HepG2 (cell line): ENCODE results near the gene NRBF2. TPM values are rescaled to one million over a fixed set of nuclear protein-coding genes. Genes with fewer than 3 reads are reported as not detected.

Experiments
- AHDC1 ChIP-seq: sonication (generic); formaldehyde crosslinking; IDR thresholded peaks from 2 replicates; pipeline ENCODE4 v1.5.1; 2020; ENCODE audit warnings: mild to moderate bottlenecking, missing genetic modification reagents, borderline replicate concordance
- ARNT2 ChIP-seq: sonication (generic); formaldehyde crosslinking; IDR thresholded peaks from 2 replicates; pipeline ENCODE4 v1.8.0; 2022; ENCODE audit warnings: mild to moderate bottlenecking, low read depth, missing genetic modification reagents, moderate library complexity
- ELF1 ChIP-seq: sonication (generic); formaldehyde crosslinking; IDR thresholded peaks from 2 replicates; pipeline ENCODE4 v1.4.0; 2020; ENCODE audit warnings: missing genetic modification reagents
- SOX13 ChIP-seq, 3 experiments: fragments of 450-650 bp in 1 of 3; sonication (generic) in 1 of 3; formaldehyde crosslinking in 1 of 3; IDR thresholded peaks in 2 of 3; conservative IDR thresholded peaks in 1 of 3; 2 replicates each; pipeline versions ENCODE4 v1.5.0 to v1.6.1; 2016 to 2020; ENCODE audit warnings: antibody characterized with exemption in 1 of 3, mild to moderate bottlenecking in 1 of 3, missing compliant biosample characterization in 1 of 3, missing genetic modification reagents in 1 of 3, moderate library complexity in 1 of 3
- SSRP1 ChIP-seq: IDR thresholded peaks from 2 replicates; pipeline ENCODE4 v1.6.1; 2016; ENCODE audit warnings: control low read depth
- ZBTB33 ChIP-seq: sonication (generic); formaldehyde crosslinking; IDR thresholded peaks from 2 replicates; pipeline ENCODE4 v1.4.0; 2020; ENCODE audit warnings: missing genetic modification reagents
- ZBTB4 ChIP-seq: sonication (generic); formaldehyde crosslinking; IDR thresholded peaks from 2 replicates; pipeline ENCODE4 v1.4.0; 2020; ENCODE audit warnings: missing genetic modification reagents, mild to moderate bottlenecking, borderline replicate concordance
- ZFP90 ChIP-seq: sonication (generic); formaldehyde crosslinking; IDR thresholded peaks from 2 replicates; pipeline ENCODE4 v1.8.0; 2022; ENCODE audit warnings: missing genetic modification reagents, mild to moderate bottlenecking, inconsistent platforms, borderline replicate concordance
- ZNF354B ChIP-seq: sonication (generic); formaldehyde crosslinking; IDR thresholded peaks from 2 replicates; pipeline ENCODE4 v1.8.0; 2022; ENCODE audit warnings: mild to moderate bottlenecking, missing genetic modification reagents
- ZNF512B ChIP-seq: sonication (generic); formaldehyde crosslinking; IDR thresholded peaks from 2 replicates; pipeline ENCODE4 v1.5.1; 2020; ENCODE audit warnings: missing genetic modification reagents, mild to moderate bottlenecking, borderline replicate concordance
- ZNF576 ChIP-seq: sonication (generic); formaldehyde crosslinking; IDR thresholded peaks from 2 replicates; pipeline ENCODE4 v1.4.0; 2020; ENCODE audit warnings: mild to moderate bottlenecking, missing genetic modification reagents
- ZNF879 ChIP-seq: sonication (generic); formaldehyde crosslinking; IDR thresholded peaks from 2 replicates; pipeline ENCODE4 v1.8.1; 2023; ENCODE audit warnings: missing genetic modification reagents
- ZSCAN31 ChIP-seq: sonication (generic); formaldehyde crosslinking; IDR thresholded peaks from 2 replicates; pipeline ENCODE4 v1.5.0; 2020; ENCODE audit warnings: low read depth, mild to moderate bottlenecking, missing genetic modification reagents
- polyA plus RNA-seq, 8 experiments: library from polyadenylated mRNA; depleted of rRNA in 3 of 8; stranded (reverse) in 7 of 8; unstranded in 1 of 8; fragments of >200 nt; fragmentation: Illumina TruSeq in 4 of 8; extraction: Trizol in 4 of 8; gene quantifications; 2 replicates each; pipeline versions ENCODE4 v1.2.1 to v1.2.3, GENCODE V29; 2011 to 2016; ENCODE audit warnings: low read depth in 4 of 8, missing spikeins in 1 of 8, mixed read lengths in 1 of 8; ENCODE audit not compliant: insufficient read depth in 1 of 8
- total RNA-seq, 5 experiments: library from RNA; depleted of rRNA; stranded (reverse); fragments of >200 nt; fragmentation: Illumina TruSeq; extraction: Trizol; gene quantifications; 2 replicates each; pipeline ENCODE4 v1.2.3, GENCODE V29; 2016; ENCODE audit warnings: low read depth in 1 of 5

The NRBF2 gene
- total and polyA plus RNA-seq, 2 of the 13 experiments (the other 11 are each of a cell fraction or from before 2014, with no cell fraction given) = 20.0 to 28.4 TPM

- TF ChIP-seq ARNT2 (CRISPR knock-in tag) (no peak), ZBTB33 (CRISPR knock-in tag) (no peak), ZNF879 (CRISPR knock-in tag) (no peak), ZSCAN31 (no peak), ELF1 (CRISPR knock-in tag) (0 out of 2 replicates have a peak, but pooled peaks have one; percentile 25), ZFP90 (CRISPR knock-in tag) (no peak), ZNF512B (CRISPR knock-in tag) (no peak), SOX13 (IDR thresholded peaks at IDR 0.05) (no peak), SOX13 (CRISPR knock-in tag; conservative IDR thresholded peaks at IDR 0.05 in 1 of 2, IDR thresholded peaks at IDR 0.05 in 1 of 2) (peak in 1 of 2 experiments; percentile 40; a peak in 1 of 4 replicates), SSRP1 (CRISPR knock-in tag) (no peak), ZNF354B (CRISPR knock-in tag) (no peak), ZBTB4 (CRISPR knock-in tag) (no peak), ZNF576 (CRISPR knock-in tag) (no peak), AHDC1 (CRISPR knock-in tag) (peak; percentile 41; the same call in 1 of the 2 replicates)
These were observed 17.3 kb upstream of the NRBF2 start (continued) for GRCh38 chr10:63115732-63116383.
